GM10266 (cell line): ENCODE data around the gene DIPK1B.

ENCODE experiments used
- DNase-seq: peaks from one replicate; pipeline ENCODE4 v3.0.0; 2012; ENCODE audit errors: extremely low spot score
- CTCF ChIP-seq: IDR thresholded peaks from 2 replicates; pipeline ENCODE4 v1.5.1; 2012; ENCODE audit warnings: mild to moderate bottlenecking, low read depth; ENCODE audit not compliant: control insufficient read depth, insufficient read depth; ENCODE audit errors: missing control alignments

The DIPK1B gene

GRCh38 chr9:136769710-136770191 is 57.4 kb downstream of the DIPK1B start:
- DNase-seq: peak; percentile 89
- TF ChIP-seq CTCF: peak; percentile 82

GRCh38 chr9:136771907-136772415 is 59.6 kb downstream of the DIPK1B start:
- no peak for TF ChIP-seq CTCF
- no peak for DNase-seq

GRCh38 chr9:136773386-136774044 is 61.1 kb downstream of the DIPK1B start:
- TF ChIP-seq CTCF: no peak
- peak; percentile 47 for DNase-seq
